GM19193 (cell line): Measurements from ENCODE around the gene AANAT.

ENCODE experiments used
- POLR2A ChIP-seq: IDR thresholded peaks from 4 replicates; pipeline ENCODE4 v1.6.1; 2011; ENCODE audit not compliant: insufficient read depth, insufficient read length; ENCODE audit errors: extremely low read depth

The AANAT gene

GRCh38 chr17:76467366-76467765 is at the start of gene AANAT:
Gene AANAT (plus strand): TSS chr17:76467603. CDS start chr17:76468747, 1,144 bp downstream.
- no peak for TF ChIP-seq POLR2A

GRCh38 chr17:76419576-76420260 is 47.7 kb upstream of the AANAT start:
- TF ChIP-seq POLR2A = no peak

GRCh38 chr17:76420356-76421043 is 46.9 kb upstream of the AANAT start:
- TF ChIP-seq POLR2A = no peak

- TF ChIP-seq POLR2A = no peak
These were observed 46.4 kb upstream of the AANAT start for GRCh38 chr17:76421044-76421407.

- TF ChIP-seq POLR2A = no peak
These were observed 45.0 kb upstream of the AANAT start for GRCh38 chr17:76422406-76422805.

GRCh38 chr17:76422860-76423259 is 44.5 kb upstream of the AANAT start:
- TF ChIP-seq POLR2A = no peak

GRCh38 chr17:76426853-76427252 is 40.5 kb upstream of the AANAT start:
- no peak for TF ChIP-seq POLR2A

- no peak for TF ChIP-seq POLR2A
These were observed 39.7 kb upstream of the AANAT start for GRCh38 chr17:76427501-76428231.

- no peak for TF ChIP-seq POLR2A
These were observed 38.9 kb upstream of the AANAT start for GRCh38 chr17:76428511-76428910.

- TF ChIP-seq POLR2A = no peak
These were observed 35.9 kb upstream of the AANAT start for GRCh38 chr17:76431509-76431908.

- TF ChIP-seq POLR2A = no peak
These were observed 35.4 kb upstream of the AANAT start for GRCh38 chr17:76432004-76432403.

- no peak for TF ChIP-seq POLR2A
These were observed 34.6 kb upstream of the AANAT start for GRCh38 chr17:76432712-76433336.

- no peak for TF ChIP-seq POLR2A
These were observed 33.7 kb upstream of the AANAT start for GRCh38 chr17:76433693-76434092.

- TF ChIP-seq POLR2A = no peak
These were observed 32.5 kb upstream of the AANAT start for GRCh38 chr17:76434870-76435269.

GRCh38 chr17:76435751-76436150 is 31.7 kb upstream of the AANAT start:
- no peak for TF ChIP-seq POLR2A
